ENCODE results near the gene LINGO4.

LINGO4 gene

GRCh38 chr1:151813271-151813977 is 8.2 kb upstream of the LINGO4 start:
- no peak for TF ChIP-seq CTCF (IDR thresholded peaks at IDR 0.05)
- no peak for TF ChIP-seq ZFX (IDR thresholded peaks at IDR 0.05; ENCODE audit: borderline replicate concordance)
- H3K27ac ChIP-seq, result no peak overlapping the region

- TF ChIP-seq ZFX (IDR thresholded peaks at IDR 0.05; ENCODE audit: borderline replicate concordance) (no peak), CTCF (IDR thresholded peaks at IDR 0.05) (no peak)
Measured at GRCh38 chr1:151811181-151811580, 6.0 kb upstream of the LINGO4 start.

GRCh38 chr1:151809985-151810556 is 4.9 kb upstream of the LINGO4 start:
- TF ChIP-seq CTCF (IDR thresholded peaks at IDR 0.05) (no peak), ZFX (IDR thresholded peaks at IDR 0.05; ENCODE audit: borderline replicate concordance) (no peak)

More at GRCh38 chr1:151811181-151811580, 6.0 kb upstream of the LINGO4 start:
- no peak overlapping the region for H3K27ac ChIP-seq

GRCh38 chr1:151809290-151809984 is 4.2 kb upstream of the LINGO4 start:
- no peak for TF ChIP-seq ZFX (IDR thresholded peaks at IDR 0.05; ENCODE audit: borderline replicate concordance)
- TF ChIP-seq CTCF (IDR thresholded peaks at IDR 0.05), result no peak
- no peak overlapping the region for H3K27ac ChIP-seq

More at GRCh38 chr1:151809985-151810556, 4.9 kb upstream of the LINGO4 start:
- no peak overlapping the region for H3K27ac ChIP-seq

GRCh38 chr1:151807766-151808165 is 2.5 kb upstream of the LINGO4 start:
- no peak overlapping the region; the same call in 1 of the 2 replicates for H3K27ac ChIP-seq
- no peak for TF ChIP-seq ZFX (IDR thresholded peaks at IDR 0.05; ENCODE audit: borderline replicate concordance)

GRCh38 chr1:151807131-151807530 is 1.9 kb upstream of the LINGO4 start:
- no peak overlapping the region for H3K27ac ChIP-seq

GRCh38 chr1:151806170-151806569 is 951 bp upstream of the LINGO4 start:
- no peak overlapping the region for H3K27ac ChIP-seq
- TF ChIP-seq CTCF (IDR thresholded peaks at IDR 0.05), result no peak
- TF ChIP-seq ZFX (IDR thresholded peaks at IDR 0.05; ENCODE audit: borderline replicate concordance), result no peak

More at GRCh38 chr1:151807131-151807530, 1.9 kb upstream of the LINGO4 start:
- TF ChIP-seq ZFX (IDR thresholded peaks at IDR 0.05; ENCODE audit: borderline replicate concordance) (no peak), CTCF (IDR thresholded peaks at IDR 0.05) (no peak)
